Islet of Langerhans (tissue), 1 donor: ENCODE data around the gene TCF4.

Source experiments
- FAIRE-seq: peaks from one replicate; lab custom pipeline; 2011; peaks lifted over from hg19 to GRCh38; lab: Jason Lieb, UNC

Gene TCF4

DNA sequence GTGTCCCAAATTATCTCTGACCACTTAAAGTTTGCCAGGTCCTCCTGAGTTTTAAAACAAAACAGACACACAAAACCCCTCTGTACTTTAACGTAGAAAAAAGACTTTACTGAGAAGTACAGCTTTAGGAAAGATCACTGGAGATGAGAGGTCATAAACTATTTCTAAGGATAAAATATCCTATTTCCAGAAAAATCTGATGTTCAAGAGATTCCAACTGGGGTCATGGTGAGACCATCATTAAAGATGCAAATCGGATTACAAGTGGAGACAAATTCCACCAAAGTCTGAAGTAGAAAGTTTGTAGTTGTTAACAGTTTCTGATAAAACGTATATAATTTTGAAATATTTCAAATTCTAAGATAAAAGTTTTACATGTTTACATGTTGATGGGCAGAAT, 241.6 kb downstream of the TCF4 start:
- FAIRE-seq, result no peak

GRCh38 chr18:55345103-55345950, 242.7 kb downstream of the TCF4 start:
- FAIRE-seq, result no peak

GRCh38 chr18:55343396-55344073, 244.5 kb downstream of the TCF4 start:
- FAIRE-seq, result peak; percentile 49

DNA sequence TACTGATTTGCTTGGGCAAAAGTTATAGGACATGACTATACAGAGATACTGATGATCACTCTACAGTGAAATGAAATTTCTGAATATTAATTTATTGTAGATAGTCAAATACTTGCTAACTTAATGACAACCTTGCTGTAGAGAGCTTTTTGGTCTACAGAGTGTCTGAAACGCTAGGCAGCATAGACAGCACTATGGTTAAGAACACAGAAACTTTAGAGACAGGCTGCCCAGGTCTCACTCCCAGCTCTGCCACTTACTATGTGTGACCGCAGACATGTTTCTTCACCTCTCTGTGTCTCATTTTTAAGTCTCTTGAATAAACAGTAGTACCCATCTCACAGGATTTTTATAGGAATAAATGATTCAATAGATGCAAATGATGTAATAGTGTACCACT, 247.0 kb downstream of the TCF4 start:
- no peak for FAIRE-seq

DNA sequence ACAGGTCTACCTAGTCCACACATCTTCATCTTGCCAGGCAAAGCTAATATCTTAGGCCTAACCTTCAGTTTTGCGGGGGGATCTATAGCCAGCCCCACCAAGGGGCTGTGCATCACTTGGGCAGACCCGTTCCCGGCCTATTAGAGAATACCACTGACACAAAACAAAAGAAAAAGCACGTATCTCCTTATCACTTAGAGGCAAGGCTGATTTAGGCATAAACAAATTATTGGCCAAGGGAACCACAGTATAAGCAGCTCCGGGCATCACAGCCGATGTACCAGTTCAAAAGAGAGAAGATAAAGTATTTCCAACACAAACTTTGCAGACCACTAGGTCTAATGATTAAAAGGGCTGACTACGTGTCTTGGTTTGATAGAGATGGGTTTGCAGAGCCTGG, 248.0 kb downstream of the TCF4 start:
- no peak for FAIRE-seq

DNA sequence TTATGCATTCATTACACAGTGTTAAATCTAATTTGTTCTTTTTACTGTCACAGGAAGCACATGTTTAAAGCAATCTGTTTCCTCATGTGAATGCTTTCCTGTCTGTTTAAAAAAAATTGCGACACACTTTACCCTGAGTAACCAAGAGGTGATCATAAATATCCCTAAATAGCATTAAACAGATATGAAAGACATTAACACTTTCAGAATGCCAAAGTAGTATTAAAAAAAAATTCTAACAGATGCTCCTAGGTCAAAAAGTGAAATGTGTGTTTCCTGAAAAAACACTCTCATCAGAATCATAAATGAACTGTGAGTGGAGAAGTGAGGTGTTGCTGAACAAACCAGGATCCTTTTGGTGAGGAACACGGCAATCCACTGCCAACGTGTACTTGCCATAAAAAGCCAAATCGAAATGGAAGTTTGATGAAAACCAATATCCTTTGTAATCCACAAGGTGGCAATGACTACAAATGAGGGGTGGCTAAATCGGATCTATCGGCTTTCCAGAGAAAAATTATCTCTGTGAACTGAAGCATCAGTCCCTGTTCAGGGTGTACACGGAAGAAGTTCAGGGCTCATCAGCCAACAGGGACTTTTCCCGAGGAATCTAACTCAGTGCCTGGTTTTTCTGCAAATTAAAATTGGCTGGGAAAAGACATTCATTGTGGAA, 248.9 kb downstream of the TCF4 start:
- no peak for FAIRE-seq

DNA sequence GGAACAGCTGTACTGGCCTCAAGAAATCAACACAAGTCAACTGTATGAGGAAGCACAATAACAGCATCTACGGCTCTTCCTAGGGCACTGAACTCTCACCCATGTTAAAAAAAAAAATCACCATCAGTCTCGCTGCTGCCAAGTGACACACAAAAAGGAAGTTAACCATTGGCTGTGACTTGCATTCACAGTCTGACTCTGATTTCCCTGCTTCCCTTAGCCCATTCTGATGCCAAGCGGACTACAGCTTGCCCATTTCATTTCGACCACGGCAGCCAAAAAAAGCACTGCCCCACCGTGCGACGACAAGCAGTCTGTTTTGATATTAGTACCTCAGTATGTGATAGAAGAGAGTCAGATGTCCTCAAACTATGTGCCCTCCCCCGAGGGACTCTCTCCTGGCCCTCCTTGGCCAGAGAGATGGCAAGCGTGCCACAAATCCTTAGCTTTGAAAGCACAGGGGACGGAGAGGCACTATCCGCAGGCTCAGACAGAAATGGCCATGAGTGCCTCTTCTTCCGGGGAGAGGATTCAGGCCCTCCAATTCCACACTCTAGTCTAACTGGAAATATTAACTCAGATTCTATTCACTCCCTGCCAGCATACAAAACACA, 250.0 kb downstream of the TCF4 start:
- FAIRE-seq, result no peak

DNA sequence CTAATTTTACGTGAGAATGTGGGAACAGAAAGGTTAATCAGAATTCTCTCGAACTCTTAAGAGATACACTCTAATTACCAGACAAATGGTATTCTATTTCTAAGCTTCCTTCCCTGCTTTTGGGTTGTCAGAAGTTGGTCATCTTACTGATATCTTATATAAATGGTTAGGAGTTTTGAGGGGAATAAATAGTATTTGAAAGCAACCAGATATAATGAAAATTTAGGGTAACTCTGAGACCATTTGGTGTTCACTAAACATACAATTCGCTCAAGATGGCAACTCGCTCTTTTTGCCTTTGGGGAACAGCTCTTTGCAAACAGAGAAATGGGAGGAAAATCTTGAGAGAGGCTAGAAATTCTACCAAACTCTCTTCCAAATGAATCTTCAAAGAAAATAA, 250.9 kb downstream of the TCF4 start:
- no peak for FAIRE-seq

DNA sequence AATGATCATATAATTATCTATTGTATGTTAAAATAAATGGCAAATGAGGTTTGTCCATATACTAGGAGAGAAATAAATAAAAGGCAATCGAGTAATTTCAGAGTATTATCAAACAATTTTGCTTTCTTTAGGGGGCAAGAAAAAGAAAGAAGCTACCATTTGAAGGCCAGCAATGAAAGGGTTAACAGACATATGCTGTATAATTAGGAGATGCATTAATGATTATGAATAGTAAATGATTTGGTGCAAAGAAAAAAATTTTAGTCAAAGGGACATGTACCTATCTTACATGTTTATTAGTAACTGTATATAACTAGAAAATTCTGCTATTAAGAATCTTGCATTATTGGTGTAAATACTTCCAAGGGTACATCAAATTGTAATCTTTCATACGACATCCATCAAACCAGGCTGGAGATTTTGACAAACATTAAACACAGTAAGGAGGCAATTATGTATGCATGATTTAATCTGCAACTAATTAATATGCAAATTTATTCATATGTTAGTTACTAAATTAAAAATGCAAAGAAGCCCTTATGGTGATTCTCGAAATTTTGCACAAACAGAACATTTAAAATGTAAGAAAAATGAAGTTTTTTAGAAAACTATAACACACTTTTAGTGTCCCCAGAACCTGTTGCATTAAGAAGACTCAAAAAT, 251.4 kb downstream of the TCF4 start:
- peak; percentile 72 for FAIRE-seq

DNA sequence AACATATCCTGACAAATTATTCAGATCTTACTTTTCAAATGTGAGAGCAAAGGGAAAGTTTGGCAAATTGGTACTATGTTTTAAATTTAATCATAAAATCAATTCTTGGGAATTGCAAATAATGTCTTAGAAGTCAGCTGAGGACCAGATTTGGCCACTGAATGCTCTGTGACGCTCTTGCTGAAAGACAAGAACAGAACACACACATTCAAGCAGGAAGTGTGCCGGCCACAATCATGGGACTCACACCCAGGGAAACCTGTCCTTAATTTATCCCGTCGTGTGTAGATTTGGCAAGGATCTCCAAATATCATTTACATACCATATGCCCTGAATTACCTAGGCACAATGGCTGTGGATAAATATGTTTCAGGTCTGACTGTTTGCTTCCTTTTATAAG, 253.1 kb downstream of the TCF4 start:
- FAIRE-seq, result no peak

DNA sequence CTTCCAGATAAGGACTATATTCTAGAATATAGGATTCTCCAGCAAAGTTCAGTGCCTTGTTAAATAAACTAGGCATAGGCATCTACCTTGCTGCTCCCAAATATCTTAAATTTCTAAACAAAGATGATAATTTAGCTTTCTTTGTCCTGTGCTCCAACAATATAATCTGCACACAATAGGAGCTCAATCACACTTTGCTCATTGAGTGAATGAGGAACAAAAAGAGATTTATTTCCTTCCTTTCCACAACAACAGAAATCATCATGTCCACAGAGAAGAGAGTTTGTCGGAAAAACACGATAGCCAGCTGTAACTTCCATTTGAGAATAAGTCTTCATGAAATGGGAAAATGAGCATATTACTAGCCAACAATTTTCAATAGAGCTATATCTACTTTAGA, 256.7 kb downstream of the TCF4 start:
- no peak for FAIRE-seq

- no peak for FAIRE-seq
Measured at GRCh38 chr18:55328301-55328700, 259.7 kb downstream of the TCF4 start.

DNA sequence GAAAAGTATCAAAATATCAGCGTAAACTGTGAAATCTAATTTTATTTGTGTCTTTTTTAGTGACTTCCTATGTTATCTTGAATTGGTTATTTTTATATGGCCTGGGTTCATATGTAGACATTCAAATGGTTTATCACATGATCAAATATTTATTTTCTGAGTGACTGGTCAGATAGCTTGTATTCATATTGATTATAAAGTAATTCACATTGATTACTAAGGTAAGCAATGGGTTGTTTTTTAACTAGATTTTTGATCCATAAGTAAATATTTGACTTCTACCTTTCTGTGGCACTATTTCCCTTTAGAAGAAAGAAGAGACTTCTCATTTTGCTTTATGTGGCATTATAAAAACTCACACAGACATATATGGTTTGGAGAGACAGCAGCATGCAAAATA, 260.5 kb downstream of the TCF4 start:
- FAIRE-seq, result no peak

GRCh38 chr18:55326134-55326533, 261.9 kb downstream of the TCF4 start:
- no peak for FAIRE-seq

GRCh38 chr18:55324166-55324565, 263.8 kb downstream of the TCF4 start:
- FAIRE-seq, result no peak

DNA sequence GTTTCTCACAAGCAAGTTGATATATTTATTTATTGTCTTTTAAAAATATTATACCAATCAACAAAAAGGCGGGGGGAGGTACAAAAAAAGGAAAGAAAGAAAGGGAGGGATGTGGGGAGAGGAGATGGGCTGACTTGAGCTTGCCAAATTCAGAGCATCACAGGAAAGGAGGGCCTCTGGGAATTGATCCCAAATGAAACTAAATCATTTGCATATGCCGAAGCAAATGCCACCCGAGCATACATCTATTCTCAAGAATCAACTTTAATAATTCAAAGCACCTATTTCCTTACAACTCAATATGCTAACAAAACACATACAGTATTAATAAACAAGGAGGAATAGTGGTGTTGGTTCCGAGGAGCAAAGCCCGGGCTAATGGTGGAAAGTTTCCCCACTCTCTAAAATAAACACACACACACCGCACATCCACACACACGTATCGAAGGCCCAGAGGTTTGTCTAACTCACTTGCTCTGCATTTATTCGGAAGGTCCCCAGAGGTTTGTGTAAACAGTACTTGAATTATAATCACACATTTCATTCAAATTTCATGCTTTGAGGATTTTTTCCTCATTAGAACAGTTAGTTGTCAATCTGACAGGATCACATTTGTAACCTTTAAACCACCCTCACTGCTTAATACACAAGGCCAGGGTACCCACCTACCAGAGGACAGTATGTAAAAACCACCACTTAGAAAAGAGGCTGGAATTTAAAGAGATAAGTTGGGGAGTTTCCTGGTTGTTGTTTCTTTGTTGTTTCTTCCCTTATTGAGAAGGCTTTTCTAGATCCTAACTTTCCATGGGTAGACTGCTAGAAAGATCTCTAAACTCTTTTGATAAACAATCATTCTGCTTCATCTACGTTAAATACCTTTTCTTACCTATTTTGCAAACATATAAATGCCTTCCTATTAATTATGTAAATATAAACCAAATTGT, 264.7 kb downstream of the TCF4 start:
- no peak for FAIRE-seq

DNA sequence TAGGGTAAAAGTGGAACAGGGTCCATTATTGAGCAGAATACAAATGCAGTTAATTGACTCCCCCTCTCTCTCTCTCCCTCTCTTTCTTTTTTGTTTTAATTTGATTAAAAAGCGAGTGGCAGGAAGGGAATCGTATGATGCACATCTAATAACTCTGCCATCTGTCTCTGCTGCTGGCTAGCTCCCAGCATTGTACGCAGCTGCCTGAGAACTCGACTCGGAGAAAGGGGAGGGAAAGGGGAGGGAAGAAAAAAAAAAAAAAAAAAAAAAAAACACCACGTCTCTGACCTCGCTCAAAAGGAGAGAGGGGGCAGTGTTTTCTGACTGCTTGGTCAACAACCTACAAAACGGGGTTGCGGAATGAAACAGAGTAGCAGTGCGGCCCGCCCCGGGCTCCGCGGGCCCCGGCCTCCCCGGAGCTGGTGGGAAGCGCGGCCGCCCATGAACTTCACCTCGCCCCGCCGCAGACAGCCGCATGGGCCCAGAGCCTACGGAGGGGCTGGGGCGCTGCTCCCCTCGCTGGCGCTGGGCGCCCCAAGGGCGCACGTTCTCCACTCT, 265.7 kb downstream of the TCF4 start:
- FAIRE-seq, result peak; percentile 86

- peak; percentile 65 for FAIRE-seq
Measured at GRCh38 chr18:55321265-55322177, 266.5 kb downstream of the TCF4 start.

GRCh38 chr18:55320424-55321264, 267.3 kb downstream of the TCF4 start:
- no peak for FAIRE-seq
